ENCODE data around the gene SHISAL1. TPM values are rescaled to one million over a fixed set of nuclear protein-coding genes. Genes with fewer than 3 reads are reported as not detected.

The SHISAL1 gene
- total RNA-seq, 1 experiment from 2014 or later = not detected

DNA sequence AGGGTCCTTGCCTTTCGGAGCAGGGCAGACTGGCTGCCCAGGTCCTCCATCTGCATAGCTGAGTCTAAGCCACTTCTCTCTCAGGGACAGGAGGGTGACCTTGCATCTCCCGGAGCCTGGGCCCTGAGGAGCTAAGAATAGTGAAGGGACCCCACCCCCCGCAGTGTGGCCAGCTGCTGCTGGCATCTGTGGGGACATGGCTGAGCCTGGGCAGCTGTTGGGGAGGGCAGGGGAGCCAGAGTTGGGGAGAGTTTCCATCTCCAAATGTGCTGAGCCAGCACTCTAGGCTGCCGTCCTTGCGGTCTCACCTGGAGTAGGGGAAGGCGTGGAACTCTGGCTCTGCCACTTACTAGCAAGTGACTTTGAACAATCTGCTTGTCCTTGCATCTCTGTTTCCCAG, 34.8 kb upstream of the SHISAL1 start:
- Mint-ChIP-seq H3K36me3 (ENCODE audit: insufficient read depth, unreplicated experiment) (peaks cover 6% of the 10 kb centered on the region), H3K4me1 (ENCODE audit: low read depth, unreplicated experiment) (no peaks in the 10 kb centered on the region), H3K27me3 (ENCODE audit: unreplicated experiment) (peaks cover 82% of the 10 kb centered on the region), H3K9me3 (ENCODE audit: low read depth, unreplicated experiment) (no peaks in the 10 kb centered on the region), H3K27ac (ENCODE audit: unreplicated experiment) (no peak overlapping the region), H3K4me3 (ENCODE audit: low read depth, unreplicated experiment) (no peak overlapping the region)
- no peak for TF ChIP-seq CTCF (IDR thresholded peaks at IDR 0.05; ENCODE audit: unreplicated experiment)
- DNase-seq = no peak
- BruUV-seq (replicated peaks) = no TSS peak
- CTCF ChIA-PET = no interaction called here
- intact Hi-C loops (cut with micrococcal nuclease; ENCODE audit: unreplicated experiment) = no loop called here

- H3K27me3 Mint-ChIP-seq (ENCODE audit: unreplicated experiment) = peaks cover 82% of the 10 kb centered on the region
- no TSS peak for BruUV-seq (replicated peaks)
- H3K36me3 Mint-ChIP-seq (ENCODE audit: insufficient read depth, unreplicated experiment) = peaks cover 5% of the 10 kb centered on the region
- H3K4me3 Mint-ChIP-seq (ENCODE audit: low read depth, unreplicated experiment) = no peak overlapping the region
- no peak for DNase-seq
- no peaks in the 10 kb centered on the region for H3K4me1 Mint-ChIP-seq (ENCODE audit: low read depth, unreplicated experiment)
- no peak overlapping the region for H3K27ac Mint-ChIP-seq (ENCODE audit: unreplicated experiment)
- intact Hi-C loops (cut with micrococcal nuclease; ENCODE audit: unreplicated experiment) = no loop called here
- CTCF ChIA-PET = no interaction called here
- no peak for TF ChIP-seq CTCF (IDR thresholded peaks at IDR 0.05; ENCODE audit: unreplicated experiment)
- H3K9me3 Mint-ChIP-seq (ENCODE audit: low read depth, unreplicated experiment) = no peaks in the 10 kb centered on the region
Observed at GRCh38 chr22:44347080-44347479, 34.3 kb upstream of the SHISAL1 start.

- peaks cover 71% of the 10 kb centered on the region for H3K27me3 Mint-ChIP-seq (ENCODE audit: unreplicated experiment)
- no peaks in the 10 kb centered on the region for H3K4me1 Mint-ChIP-seq (ENCODE audit: low read depth, unreplicated experiment)
- H3K27ac Mint-ChIP-seq (ENCODE audit: unreplicated experiment) = no peak overlapping the region
- intact Hi-C loops (cut with micrococcal nuclease; ENCODE audit: unreplicated experiment) = no loop called here
- no peak for TF ChIP-seq CTCF (IDR thresholded peaks at IDR 0.05; ENCODE audit: unreplicated experiment)
- no peak for DNase-seq
- CTCF ChIA-PET = interaction anchor here (0.7 kb wide), 1 partner anchor 14 kb away, joined by 3 read pairs; no protein-coding TSS in a partner anchor
- H3K4me3 Mint-ChIP-seq (ENCODE audit: low read depth, unreplicated experiment) = no peak overlapping the region
- no TSS peak for BruUV-seq (replicated peaks)
- no peaks in the 10 kb centered on the region for H3K36me3 Mint-ChIP-seq (ENCODE audit: insufficient read depth, unreplicated experiment)
- H3K9me3 Mint-ChIP-seq (ENCODE audit: low read depth, unreplicated experiment) = no peaks in the 10 kb centered on the region
Observed at GRCh38 chr22:44345872-44346271, 33.1 kb upstream of the SHISAL1 start.

- H3K4me1 Mint-ChIP-seq (ENCODE audit: low read depth, unreplicated experiment) = no peaks in the 10 kb centered on the region
- DNase-seq = no peak
- CTCF ChIA-PET = no interaction called here
- H3K36me3 Mint-ChIP-seq (ENCODE audit: insufficient read depth, unreplicated experiment) = no peaks in the 10 kb centered on the region
- H3K27me3 Mint-ChIP-seq (ENCODE audit: unreplicated experiment) = peaks cover 57% of the 10 kb centered on the region
- intact Hi-C loops (cut with micrococcal nuclease; ENCODE audit: unreplicated experiment) = no loop called here
- H3K9me3 Mint-ChIP-seq (ENCODE audit: low read depth, unreplicated experiment) = no peaks in the 10 kb centered on the region
- H3K4me3 Mint-ChIP-seq (ENCODE audit: low read depth, unreplicated experiment) = no peak overlapping the region
- H3K27ac Mint-ChIP-seq (ENCODE audit: unreplicated experiment) = no peak overlapping the region
- no TSS peak for BruUV-seq (replicated peaks)
- no peak for TF ChIP-seq CTCF (IDR thresholded peaks at IDR 0.05; ENCODE audit: unreplicated experiment)
Observed at GRCh38 chr22:44344407-44344806, 31.7 kb upstream of the SHISAL1 start.
